ENCODE results near the gene CUEDC2.

CUEDC2 gene

GRCh38 chr10:102375250-102375649 lies 57.1 kb downstream of the CUEDC2 start:
- in situ Hi-C loops (cut with MboI; ENCODE audit: low sequenced_read_pairs) = loop anchor here (25.0 kb wide), 1 partner anchor 212 kb away; no protein-coding TSS in a partner anchor

All from HL-60/S4 (cell line).